HG03565 (cell line): Measurements from ENCODE around the gene CEP350.
"Not testable (repeated sequence)": the region's sequence is repeated elsewhere in the genome, so short reads cannot be mapped to it uniquely, and the experiment has no call there.

ENCODE experiments used
- ATAC-seq: cut with Tn5 transposase; IDR thresholded peaks from one replicate; pipeline ENCODE4 v1.9.1; 2021; ENCODE audit warnings: mild to moderate bottlenecking, moderate library complexity; ENCODE audit not compliant: unreplicated experiment

CEP350 gene

GRCh38 chr1:180112984-180113647 is 158.5 kb downstream of the CEP350 start:
- ATAC-seq, result no peak

GRCh38 chr1:180114396-180114945 is 159.9 kb downstream of the CEP350 start:
- ATAC-seq, result no peak

GRCh38 chr1:180116964-180117763 is 162.6 kb downstream of the CEP350 start:
- ATAC-seq, result no peak

DNA sequence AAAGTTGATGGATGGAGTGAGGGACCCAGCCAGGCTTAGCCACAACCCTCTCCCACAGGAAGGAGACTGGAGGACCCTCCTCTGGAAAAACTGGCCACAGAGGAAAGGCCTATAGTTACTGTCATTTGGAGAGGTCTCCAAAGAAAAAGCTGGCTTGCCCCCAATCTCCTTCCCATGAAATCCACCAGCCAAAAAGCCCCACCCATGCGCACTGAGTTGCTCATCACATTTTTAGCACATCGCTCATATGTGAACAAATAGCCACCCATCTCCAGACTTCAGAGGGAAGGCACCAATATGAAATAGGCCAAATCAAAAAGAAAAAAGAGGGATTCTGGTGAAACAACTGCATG is 163.1 kb downstream of the CEP350 start:
- ATAC-seq, result no peak

- ATAC-seq, result no peak
Observed at GRCh38 chr1:180119837-180120236, 165.2 kb downstream of the CEP350 start.

DNA sequence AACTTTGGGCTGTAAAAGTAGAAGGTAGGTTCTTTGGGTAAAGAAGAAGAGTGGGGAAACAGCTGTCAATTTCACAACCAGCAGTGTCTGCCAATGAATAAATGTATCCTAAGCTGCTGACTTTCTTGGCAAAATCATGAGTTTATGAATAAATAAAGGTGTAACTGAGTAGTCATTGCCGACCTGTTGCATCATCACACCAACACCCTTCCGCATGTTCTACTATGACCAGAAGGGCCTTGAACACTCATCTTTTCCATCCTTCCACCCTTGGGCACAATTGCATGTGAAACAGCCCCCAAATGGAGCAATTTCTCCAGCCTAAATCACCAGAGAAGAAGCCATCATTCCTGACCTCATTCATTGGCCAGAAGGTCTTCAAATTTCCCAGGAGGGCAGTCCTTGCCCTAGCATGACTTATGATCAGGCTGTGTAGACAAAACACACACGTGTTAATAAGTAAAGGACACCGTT is 168.9 kb downstream of the CEP350 start:
- ATAC-seq, result no peak

- ATAC-seq, result no peak
Observed at GRCh38 chr1:180130651-180131050, 176.0 kb downstream of the CEP350 start.

DNA sequence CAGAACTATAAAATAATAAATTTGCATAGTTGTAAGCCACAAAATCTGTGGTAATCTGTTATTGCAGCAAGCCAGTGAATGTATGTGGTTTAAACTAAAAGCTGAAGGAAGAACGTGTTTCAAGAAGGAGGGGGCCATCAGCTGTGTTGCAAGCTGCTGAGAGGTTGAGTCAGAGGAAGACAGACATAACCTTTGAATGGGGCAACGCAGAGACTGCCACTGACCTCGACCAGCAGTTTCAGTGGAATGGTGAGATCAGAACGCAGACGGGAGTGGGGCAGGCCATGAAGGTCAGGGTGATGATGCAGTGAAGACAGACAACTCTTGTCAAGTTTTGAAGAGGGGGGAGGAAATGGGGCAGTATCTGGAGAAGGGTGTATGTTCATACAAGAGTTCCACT is 176.9 kb downstream of the CEP350 start:
- no peak for ATAC-seq

GRCh38 chr1:180133193-180133592 is 178.6 kb downstream of the CEP350 start:
- ATAC-seq, result no peak

DNA sequence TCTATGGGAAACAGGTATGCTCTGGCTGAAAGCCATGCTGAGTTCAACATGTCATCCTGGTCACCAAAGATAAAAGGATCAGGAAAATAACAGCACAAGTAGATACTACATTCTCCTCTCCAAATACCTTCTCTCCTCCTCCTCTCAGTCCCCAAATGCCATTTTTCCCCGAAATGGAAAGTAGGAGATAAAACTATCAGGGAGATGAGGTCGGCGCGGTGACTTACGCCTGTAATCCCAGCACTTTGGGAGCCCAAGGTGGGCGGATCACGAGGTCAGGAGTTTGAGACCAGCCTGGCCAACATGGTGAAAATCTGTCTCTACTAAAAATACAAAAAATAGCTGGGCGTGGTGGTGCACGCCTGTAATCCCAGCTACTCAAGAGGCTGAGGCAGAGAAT is 179.1 kb downstream of the CEP350 start:
- ATAC-seq, result not testable (repeated sequence)

DNA sequence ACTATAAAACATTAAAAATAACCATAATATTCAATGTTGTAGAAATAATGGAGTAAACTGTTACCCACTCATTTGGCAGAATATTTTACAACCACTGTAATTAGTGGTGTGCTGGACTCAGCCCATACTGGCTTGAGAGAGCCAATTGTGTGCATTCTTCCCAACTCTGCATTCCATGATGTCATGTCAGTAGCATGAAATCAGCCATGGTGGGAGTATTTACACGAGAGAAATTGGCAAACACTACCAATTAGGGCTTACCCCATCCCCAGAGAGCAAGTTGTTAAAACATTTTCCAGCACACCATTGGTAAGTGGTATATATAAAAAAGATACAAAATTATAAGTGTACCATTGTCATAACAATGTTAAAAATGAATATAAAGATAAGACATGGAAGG is 180.9 kb downstream of the CEP350 start:
- ATAC-seq, result no peak

DNA sequence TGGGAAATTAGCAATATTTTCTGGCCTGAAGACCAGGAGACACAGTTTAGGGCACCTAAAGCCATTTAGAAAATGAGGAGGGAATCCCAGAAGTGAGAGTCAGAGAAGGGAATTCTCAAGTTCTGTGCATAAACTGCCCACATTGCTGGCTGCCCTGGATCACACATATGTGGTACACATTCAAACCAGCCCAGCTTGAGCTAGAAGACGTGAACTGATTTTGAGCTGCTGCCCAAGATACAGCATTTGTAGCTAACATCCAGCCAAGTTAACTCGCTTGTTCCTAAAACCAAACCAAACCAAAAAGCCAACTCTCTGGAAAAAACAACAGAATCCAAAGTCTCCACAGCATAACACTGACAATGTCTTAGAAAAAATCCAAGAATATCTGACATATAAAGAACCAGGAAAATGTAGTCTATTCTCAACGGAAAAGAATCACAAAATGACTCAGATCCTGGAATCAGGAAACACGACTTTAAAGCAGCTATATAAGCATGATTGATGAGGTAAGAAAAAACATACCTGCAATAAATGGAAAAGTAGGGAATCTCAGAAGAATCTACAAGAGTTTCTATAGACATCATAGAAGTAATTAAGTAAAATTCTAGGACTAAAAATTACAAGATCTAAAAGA is 181.8 kb downstream of the CEP350 start:
- ATAC-seq, result no peak

GRCh38 chr1:180136968-180137356 is 182.4 kb downstream of the CEP350 start:
- no peak for ATAC-seq

GRCh38 chr1:180137776-180138175 is 183.2 kb downstream of the CEP350 start:
- no peak for ATAC-seq

DNA sequence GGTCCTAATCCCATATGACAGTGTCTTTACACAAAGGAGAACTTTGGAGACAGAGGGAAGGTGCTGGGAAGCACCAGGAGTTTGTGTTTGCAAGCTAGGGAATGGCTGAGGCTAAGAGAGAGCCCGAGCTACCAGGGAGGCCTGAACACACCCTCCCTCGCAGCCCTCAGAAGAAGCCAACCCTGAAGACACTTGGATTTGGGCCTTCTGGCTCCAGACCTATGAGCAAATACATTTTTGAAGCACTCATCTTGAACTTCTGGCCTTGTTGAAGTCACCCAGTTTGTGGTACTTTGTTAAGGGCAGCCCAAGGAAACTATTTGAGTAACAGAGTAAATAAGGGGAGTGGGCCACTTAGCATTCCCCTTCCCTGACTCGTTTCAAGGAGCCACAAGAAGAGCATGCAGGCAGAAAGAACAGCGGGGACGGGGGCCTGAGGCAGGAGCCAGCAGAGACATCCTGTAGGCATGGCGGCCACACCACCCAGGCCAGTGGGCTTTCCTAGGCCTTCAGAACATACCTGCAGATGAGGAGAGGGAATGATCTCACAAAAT is 186.8 kb downstream of the CEP350 start:
- ATAC-seq, result no peak

GRCh38 chr1:180143359-180143758 is 188.7 kb downstream of the CEP350 start:
- ATAC-seq, result no peak

GRCh38 chr1:180144659-180145357 is 190.2 kb downstream of the CEP350 start:
- ATAC-seq, result no peak

DNA sequence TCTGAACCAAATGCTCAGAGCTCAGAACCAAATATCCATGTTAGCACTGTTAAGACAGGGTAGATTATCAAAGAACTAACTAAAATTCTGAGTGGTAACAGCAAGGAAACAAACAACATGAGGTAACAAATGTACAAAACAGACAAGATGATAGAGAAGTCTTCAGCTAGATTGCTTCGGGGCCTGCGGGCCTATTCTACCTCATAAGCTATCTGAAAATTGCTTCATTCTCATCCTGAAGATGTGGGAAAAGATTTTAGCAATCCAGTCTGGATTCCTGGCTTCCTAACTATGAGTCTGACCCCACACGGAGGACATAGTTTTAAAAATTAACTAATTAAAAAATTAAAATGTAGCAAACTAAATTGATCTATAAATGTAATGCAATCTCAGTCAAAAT is 190.8 kb downstream of the CEP350 start:
- ATAC-seq, result no peak

- ATAC-seq, result no peak
Observed at GRCh38 chr1:180150982-180151381, 196.4 kb downstream of the CEP350 start.

DNA sequence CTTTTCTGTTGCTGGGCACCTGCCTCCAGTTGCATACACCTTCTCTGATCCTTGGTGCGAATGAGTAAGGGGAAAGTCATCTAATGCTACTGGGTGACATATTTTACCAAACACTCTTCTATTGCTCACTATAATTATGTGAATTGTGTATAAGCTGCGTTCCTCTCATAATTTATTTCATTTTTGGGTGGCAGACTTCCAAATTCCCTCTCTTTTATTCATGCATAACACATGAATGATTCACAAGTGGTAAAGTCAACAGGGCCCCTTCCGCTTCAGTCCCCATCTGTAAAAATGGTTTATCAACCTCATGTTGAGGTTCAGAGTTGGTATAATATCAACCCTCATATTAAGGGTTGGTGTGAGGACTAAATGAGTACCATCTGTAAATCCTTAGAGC is 196.9 kb downstream of the CEP350 start:
- ATAC-seq, result no peak

- ATAC-seq, result no peak
Observed at GRCh38 chr1:180152588-180152987, 198.0 kb downstream of the CEP350 start.
